ENCODE data around the gene GPC6.

GPC6 gene

DNA sequence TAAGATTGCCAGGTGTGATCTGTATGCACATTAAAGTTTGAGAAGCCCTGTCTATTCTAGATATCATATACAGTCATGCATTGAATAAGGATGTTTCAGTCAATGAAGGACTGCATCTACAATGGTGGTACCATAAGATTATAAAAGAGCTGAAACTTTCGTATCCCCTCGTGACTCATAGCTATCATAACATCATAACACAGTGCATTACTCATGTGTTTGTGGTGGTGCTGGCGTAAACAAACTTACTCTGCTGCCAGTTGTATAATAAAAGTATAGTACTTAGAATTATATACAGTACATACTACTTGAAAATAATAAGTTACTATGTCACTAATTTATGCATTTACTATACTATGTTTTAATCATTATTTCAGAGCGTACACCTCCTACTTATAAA, 489.3 kb downstream of the GPC6 start:
- no peak for TF ChIP-seq ZFX (IDR thresholded peaks at IDR 0.05)
- TF ChIP-seq, protein P1, sequence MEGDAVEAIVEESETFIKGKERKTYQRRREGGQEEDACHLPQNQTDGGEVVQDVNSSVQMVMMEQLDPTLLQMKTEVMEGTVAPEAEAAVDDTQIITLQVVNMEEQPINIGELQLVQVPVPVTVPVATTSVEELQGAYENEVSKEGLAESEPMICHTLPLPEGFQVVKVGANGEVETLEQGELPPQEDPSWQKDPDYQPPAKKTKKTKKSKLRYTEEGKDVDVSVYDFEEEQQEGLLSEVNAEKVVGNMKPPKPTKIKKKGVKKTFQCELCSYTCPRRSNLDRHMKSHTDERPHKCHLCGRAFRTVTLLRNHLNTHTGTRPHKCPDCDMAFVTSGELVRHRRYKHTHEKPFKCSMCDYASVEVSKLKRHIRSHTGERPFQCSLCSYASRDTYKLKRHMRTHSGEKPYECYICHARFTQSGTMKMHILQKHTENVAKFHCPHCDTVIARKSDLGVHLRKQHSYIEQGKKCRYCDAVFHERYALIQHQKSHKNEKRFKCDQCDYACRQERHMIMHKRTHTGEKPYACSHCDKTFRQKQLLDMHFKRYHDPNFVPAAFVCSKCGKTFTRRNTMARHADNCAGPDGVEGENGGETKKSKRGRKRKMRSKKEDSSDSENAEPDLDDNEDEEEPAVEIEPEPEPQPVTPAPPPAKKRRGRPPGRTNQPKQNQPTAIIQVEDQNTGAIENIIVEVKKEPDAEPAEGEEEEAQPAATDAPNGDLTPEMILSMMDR (conservative IDR thresholded peaks at IDR 0.05) = no peak
- no peak overlapping the region for H3K27ac ChIP-seq

DNA sequence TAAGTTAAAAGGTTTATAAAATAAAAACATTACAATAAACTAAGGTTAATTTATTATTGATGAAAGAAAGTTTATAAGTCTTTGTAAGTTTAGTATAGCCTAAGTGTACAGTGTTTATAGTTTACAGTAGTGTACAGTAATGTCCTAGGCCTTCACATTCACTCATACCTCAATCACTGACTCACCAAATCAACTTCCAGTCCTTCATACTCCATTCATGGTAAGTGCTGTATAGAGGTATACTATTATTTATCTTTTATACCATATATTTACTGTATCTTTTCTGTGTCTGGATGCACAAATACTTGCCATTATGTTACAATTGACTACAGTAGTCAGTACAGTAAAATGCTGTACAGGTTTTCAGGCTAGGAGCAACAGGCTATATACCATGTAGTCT, 490.0 kb downstream of the GPC6 start:
- TF ChIP-seq, protein P1 (conservative IDR thresholded peaks at IDR 0.05) = no peak
- no peak for TF ChIP-seq ZFX (IDR thresholded peaks at IDR 0.05)
- H3K27ac ChIP-seq = no peak overlapping the region

DNA sequence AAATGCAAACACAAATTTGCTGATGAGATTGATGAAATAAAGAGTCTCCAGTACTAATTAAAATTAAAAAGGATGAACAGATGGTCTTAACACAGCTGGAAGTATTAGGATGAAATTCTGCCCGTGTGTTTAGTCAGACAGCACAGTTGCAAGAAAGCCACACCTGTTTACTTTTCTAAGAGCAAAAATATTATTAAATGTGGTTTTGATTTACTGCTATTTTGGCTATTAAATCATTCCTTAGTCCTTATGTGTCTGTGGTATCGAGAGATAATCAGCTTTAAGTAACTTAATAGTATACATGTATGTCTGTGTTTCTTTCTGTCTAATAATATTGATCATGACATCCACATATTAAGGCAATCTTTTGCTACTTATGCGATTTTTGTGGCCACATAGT, 494.9 kb downstream of the GPC6 start:
- TF ChIP-seq, protein P1 (conservative IDR thresholded peaks at IDR 0.05) = no peak

DNA sequence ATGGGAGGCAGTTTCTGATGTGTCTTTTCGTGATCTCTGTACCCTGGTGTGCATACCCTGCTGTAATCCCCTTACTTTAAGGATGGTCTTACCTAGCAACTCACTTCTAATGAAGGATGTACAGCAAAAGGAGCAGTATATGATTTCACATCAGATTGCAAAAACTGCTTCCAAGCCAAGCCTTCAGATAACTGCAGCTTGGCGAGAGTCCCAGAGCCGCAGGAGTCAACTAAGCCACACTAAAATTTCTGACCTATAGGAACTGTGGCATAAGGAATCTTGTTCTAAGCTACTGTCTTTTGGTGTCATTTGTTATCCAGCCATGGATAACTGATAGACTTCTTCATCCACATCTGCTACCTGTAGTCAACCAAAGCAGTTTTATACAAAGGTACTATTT, 496.7 kb downstream of the GPC6 start:
- H3K27ac ChIP-seq = no peak overlapping the region
- no peak for TF ChIP-seq ZFX (IDR thresholded peaks at IDR 0.05)
- TF ChIP-seq, protein P1 (conservative IDR thresholded peaks at IDR 0.05) = no peak

More for the DNA sequence above, 494.9 kb downstream of the GPC6 start:
- no peak overlapping the region for H3K27ac ChIP-seq

DNA sequence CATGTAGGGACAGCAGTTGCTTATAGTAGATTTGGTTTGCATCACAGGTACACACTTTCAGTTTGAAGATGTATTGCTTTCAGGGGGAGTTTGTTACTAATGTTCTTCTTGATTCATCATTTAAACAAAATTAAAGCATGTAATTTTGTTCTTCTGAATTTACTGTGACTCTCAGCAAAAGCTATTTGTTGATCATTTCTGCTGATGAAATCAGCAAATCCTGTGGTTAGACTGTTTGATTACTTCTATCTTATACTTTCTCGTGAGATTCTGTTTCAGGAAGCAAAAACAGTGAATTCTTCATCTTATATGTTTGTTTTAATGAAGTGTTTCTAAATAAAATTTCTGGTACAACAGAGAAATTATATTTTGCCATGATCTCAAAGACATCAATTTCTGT, 497.6 kb downstream of the GPC6 start:
- no peak overlapping the region for H3K27ac ChIP-seq
- TF ChIP-seq ZFX (IDR thresholded peaks at IDR 0.05) = no peak
- TF ChIP-seq, protein P1 (conservative IDR thresholded peaks at IDR 0.05) = no peak

DNA sequence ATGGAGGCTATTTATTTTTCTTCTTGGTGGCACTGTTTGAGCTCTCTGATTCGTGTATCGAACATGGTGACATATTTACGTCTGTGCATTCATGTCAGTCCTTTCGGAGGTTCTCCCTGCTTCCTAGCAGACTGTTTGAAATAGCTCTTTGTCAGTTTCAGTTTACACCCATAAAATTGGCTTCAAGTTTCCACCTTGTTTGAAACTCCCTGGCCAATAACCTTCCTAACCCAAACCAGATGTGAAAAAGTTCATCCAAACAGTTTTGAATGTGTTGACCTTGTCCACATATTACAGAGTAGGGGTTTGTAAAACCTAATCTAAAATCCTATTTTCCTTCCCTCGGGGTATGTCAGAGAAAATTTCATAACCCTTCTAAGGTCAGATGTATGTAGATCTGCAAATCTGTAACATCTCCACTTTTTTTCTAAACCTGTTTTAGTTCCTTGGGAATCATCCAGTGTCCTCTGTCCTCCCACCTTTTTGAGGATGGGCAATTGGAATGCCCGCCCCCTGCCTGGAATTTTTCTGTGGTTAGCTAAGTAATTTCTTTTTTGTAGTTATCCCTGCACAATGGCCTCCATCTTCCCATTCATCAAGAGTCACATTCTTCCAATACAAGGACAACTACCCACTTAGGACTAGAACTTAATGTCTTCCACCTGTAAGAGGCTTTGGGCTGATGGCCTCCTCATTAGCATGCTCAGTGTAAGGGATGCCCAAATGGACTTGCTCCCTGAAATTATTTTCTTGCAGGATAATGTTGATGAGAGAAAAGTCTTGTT, 499.8 kb downstream of the GPC6 start:
- TF ChIP-seq, protein P1 (conservative IDR thresholded peaks at IDR 0.05) = no peak
- TF ChIP-seq ZFX (IDR thresholded peaks at IDR 0.05) = no peak
- H3K27ac ChIP-seq = no peak overlapping the region

DNA sequence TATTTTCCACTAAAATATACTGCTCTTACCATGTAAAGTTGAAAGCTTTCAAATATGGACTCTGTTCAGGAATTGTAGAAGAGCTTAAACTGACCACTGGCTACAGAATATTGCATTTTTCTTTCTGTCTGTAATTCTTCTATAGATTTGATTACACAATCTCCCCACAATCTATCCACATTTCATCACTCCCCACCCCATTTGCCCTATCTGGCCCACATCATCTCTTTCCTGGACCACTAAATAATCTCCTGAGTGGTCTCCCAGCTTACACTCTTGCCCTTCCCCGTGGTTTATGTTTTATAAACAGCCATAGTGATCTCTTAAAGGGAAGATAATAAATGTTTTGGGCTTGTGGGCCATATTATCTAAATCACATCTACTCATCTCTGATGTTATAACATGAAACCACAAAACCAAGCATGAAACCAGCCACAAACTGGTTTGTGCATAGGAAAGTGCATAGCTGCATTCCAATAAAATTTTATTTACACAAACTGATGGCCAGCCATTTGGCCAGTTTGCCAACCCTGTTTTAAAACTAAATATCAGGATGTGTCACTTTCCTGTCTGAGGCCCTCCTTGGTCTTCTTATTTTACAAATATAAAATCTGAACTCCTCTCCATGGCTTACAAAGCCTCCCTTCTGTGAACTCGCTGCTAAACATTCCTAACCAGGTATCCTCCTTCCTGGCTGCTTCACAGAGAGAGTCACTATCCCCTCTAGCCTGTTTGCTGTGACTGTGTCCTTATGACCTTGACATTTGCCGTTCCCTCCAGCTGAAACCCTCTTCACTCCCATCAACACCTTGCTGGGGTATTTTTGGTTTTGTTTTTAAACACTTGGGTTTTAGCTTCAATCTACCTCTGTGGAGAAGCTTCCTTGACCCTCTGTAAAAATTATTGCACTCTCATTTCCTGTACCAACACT, 500.9 kb downstream of the GPC6 start:
- H3K27ac ChIP-seq = peak overlapping the region; percentile 73; the same call in 1 of the 2 replicates
- TF ChIP-seq, protein P1 (conservative IDR thresholded peaks at IDR 0.05) = no peak
- no peak for TF ChIP-seq ZFX (IDR thresholded peaks at IDR 0.05)
